GM12875 (cell line): ENCODE results near the gene MZT2A.
"Not testable (repeated sequence)": the region's sequence is repeated elsewhere in the genome, so short reads cannot be mapped to it uniquely, and the experiment has no call there.

Experiments used
- H3K4me3 ChIP-seq: one replicate; pipeline ENCODE4 v1.5.1; 2011; ENCODE audit warnings: low read depth, low read length, control low read depth
- CTCF ChIP-seq: IDR thresholded peaks from 2 replicates; pipeline ENCODE4 v1.5.1; 2011; ENCODE audit warnings: low read depth, mild to moderate bottlenecking, control low read depth, inconsistent platforms, low read length, moderate library complexity, borderline replicate concordance; ENCODE audit not compliant: insufficient read depth

Gene MZT2A

GRCh38 chr2:131492015-131492417 is at the start of gene MZT2A:
MZT2A (minus strand) TSS chr2:131492397; CDS start chr2:131492376, 21 bp downstream.
- peak within 1 kb of the TSS; percentile 97 for H3K4me3 ChIP-seq

GRCh38 chr2:131538856-131539255 is 46.7 kb upstream of the MZT2A start:
- H3K4me3 ChIP-seq = not testable (repeated sequence)

- not testable (repeated sequence) for H3K4me3 ChIP-seq
These were observed 44.6 kb upstream of the MZT2A start for GRCh38 chr2:131536841-131537240.

- not testable (repeated sequence) for H3K4me3 ChIP-seq
These were observed 44.0 kb upstream of the MZT2A start for GRCh38 chr2:131535951-131536826.

- no peak overlapping the region for H3K4me3 ChIP-seq
- no peak for TF ChIP-seq CTCF
These were observed 43.3 kb upstream of the MZT2A start for GRCh38 chr2:131535526-131535925.

- not testable (repeated sequence) for H3K4me3 ChIP-seq
These were observed 42.8 kb upstream of the MZT2A start for GRCh38 chr2:131534965-131535364.

- H3K4me3 ChIP-seq = not testable (repeated sequence)
These were observed 42.1 kb upstream of the MZT2A start for GRCh38 chr2:131534317-131534672.

GRCh38 chr2:131533609-131534316 is 41.6 kb upstream of the MZT2A start:
- H3K4me3 ChIP-seq = not testable (repeated sequence)

- H3K4me3 ChIP-seq = not testable (repeated sequence)
These were observed 40.8 kb upstream of the MZT2A start for GRCh38 chr2:131532723-131533608.

GRCh38 chr2:131531547-131532185 is 39.5 kb upstream of the MZT2A start:
- H3K4me3 ChIP-seq = not testable (repeated sequence)

- peak overlapping the region; percentile 23 for H3K4me3 ChIP-seq
These were observed 38.6 kb upstream of the MZT2A start for GRCh38 chr2:131530626-131531344.

GRCh38 chr2:131529864-131530445 is 37.8 kb upstream of the MZT2A start:
- H3K4me3 ChIP-seq = not testable (repeated sequence)

GRCh38 chr2:131528981-131529863 is 37.0 kb upstream of the MZT2A start:
- H3K4me3 ChIP-seq = peak overlapping the region; percentile 59

GRCh38 chr2:131527131-131528001 is 35.2 kb upstream of the MZT2A start, which contains the start of gene CCDC74A:
CCDC74A (plus strand) TSS chr2:131527888; CDS start chr2:131527971, 83 bp downstream.
- H3K4me3 ChIP-seq = peak within 1 kb of the TSS; percentile 59

- H3K4me3 ChIP-seq = not testable (repeated sequence)
These were observed 33.1 kb upstream of the MZT2A start for GRCh38 chr2:131525256-131525655.
